Brain microvascular endothelial cell (primary cell): Measurements from ENCODE around the gene SLC15A5.

Experiments
- DNase-seq: peaks from one replicate; pipeline ENCODE4 v3.0.0-alpha.2; 2020
- H3K27ac ChIP-seq: fragments of 250-450 bp; sonication (Bioruptor Pico); 2 replicates; pipeline ENCODE4 v1.5.1; 2020; ENCODE audit warnings: mild to moderate bottlenecking, moderate library complexity
- H3K27me3 ChIP-seq: fragments of 250-450 bp; sonication (Bioruptor Pico); replicated peaks from 2 replicates; pipeline ENCODE4 v1.5.1; 2020; ENCODE audit warnings: mild to moderate bottlenecking
- H3K36me3 ChIP-seq: fragments of 250-450 bp; sonication (Bioruptor Pico); replicated peaks from 2 replicates; pipeline ENCODE4 v1.5.1; 2020; ENCODE audit warnings: mild to moderate bottlenecking
- H3K4me3 ChIP-seq: 2 replicates; pipeline ENCODE4 v1.5.1; 2011; ENCODE audit warnings: low read depth, mild to moderate bottlenecking, control low read depth, low read length, moderate library complexity
- CTCF ChIP-seq: IDR thresholded peaks from 2 replicates; pipeline ENCODE4 v1.5.1; 2011; ENCODE audit warnings: low read depth, mild to moderate bottlenecking, moderate library complexity, low read length, control low read depth, inconsistent platforms; ENCODE audit errors: missing control alignments
- in situ Hi-C: cut with HindIII; loops from 2 replicates; pipeline ENCODE4 v1.10.0; 2017; ENCODE audit warnings: low sequenced_read_pairs, low pct_ligation_motif_present

SLC15A5 gene

GRCh38 chr12:16225692-16226091, 51.8 kb downstream of the SLC15A5 start:
- H3K36me3 ChIP-seq, result no peaks in the 10 kb centered on the region
- no peaks in the 10 kb centered on the region for H3K27me3 ChIP-seq
- no peak overlapping the region for H3K4me3 ChIP-seq
- TF ChIP-seq CTCF, result no peak
- no peak overlapping the region for H3K27ac ChIP-seq
- no peak for DNase-seq
- in situ Hi-C loops, result no loop called here

- in situ Hi-C loops, result no loop called here
- no peaks in the 10 kb centered on the region for H3K27me3 ChIP-seq
- H3K27ac ChIP-seq, result no peak overlapping the region
- H3K4me3 ChIP-seq, result no peak overlapping the region
- no peak for TF ChIP-seq CTCF
- H3K36me3 ChIP-seq, result no peaks in the 10 kb centered on the region
- no peak for DNase-seq
Measured at GRCh38 chr12:16224196-16224595, 53.3 kb downstream of the SLC15A5 start.

- TF ChIP-seq CTCF, result no peak
- H3K27me3 ChIP-seq, result no peaks in the 10 kb centered on the region
- DNase-seq, result no peak
- H3K4me3 ChIP-seq, result no peak overlapping the region
- in situ Hi-C loops, result no loop called here
- no peaks in the 10 kb centered on the region for H3K36me3 ChIP-seq
- no peak overlapping the region for H3K27ac ChIP-seq
Measured at GRCh38 chr12:16221776-16222175, 55.7 kb downstream of the SLC15A5 start.

GRCh38 chr12:16220120-16220519, 57.4 kb downstream of the SLC15A5 start:
- TF ChIP-seq CTCF, result no peak
- no peak for DNase-seq
- H3K27ac ChIP-seq, result no peak overlapping the region
- H3K36me3 ChIP-seq, result no peaks in the 10 kb centered on the region
- no peak overlapping the region for H3K4me3 ChIP-seq
- in situ Hi-C loops, result no loop called here
- no peaks in the 10 kb centered on the region for H3K27me3 ChIP-seq

- H3K4me3 ChIP-seq, result no peak overlapping the region
- no peaks in the 10 kb centered on the region for H3K27me3 ChIP-seq
- H3K27ac ChIP-seq, result no peak overlapping the region
- in situ Hi-C loops, result no loop called here
- TF ChIP-seq CTCF, result no peak
- H3K36me3 ChIP-seq, result no peaks in the 10 kb centered on the region
- DNase-seq, result no peak
Measured at GRCh38 chr12:16218934-16219751, 58.3 kb downstream of the SLC15A5 start.

GRCh38 chr12:16218234-16218633, 59.3 kb downstream of the SLC15A5 start:
- no peak overlapping the region for H3K4me3 ChIP-seq
- H3K36me3 ChIP-seq, result no peaks in the 10 kb centered on the region
- H3K27me3 ChIP-seq, result no peaks in the 10 kb centered on the region
- DNase-seq, result no peak
- no peak for TF ChIP-seq CTCF
- no peak overlapping the region for H3K27ac ChIP-seq
- in situ Hi-C loops, result no loop called here
